ENCODE data around the gene ATOSB. TPM values are rescaled to one million over a fixed set of nuclear protein-coding genes. Genes with fewer than 3 reads are reported as not detected.
A peak's percentile ranks its signal among the peaks of the same experiment; 100 is the strongest.

ATOSB gene
- total and polyA plus RNA-seq, 2 experiments from 2014 or later = 2.3 to 6.1 TPM

- no peak for TF ChIP-seq ETS1 (IDR thresholded peaks at IDR 0.05)
- TF ChIP-seq EZH2phosphoT487 (IDR thresholded peaks at IDR 0.05; ENCODE audit: unreplicated experiment) = no peak
Observed at GRCh38 chr9:35097573-35097972, 18.1 kb downstream of the ATOSB start (continued).

GRCh38 chr9:35096035-35096849 lies 19.4 kb downstream of the ATOSB start, which contains the start of gene PIGO:
PIGO (minus strand) TSS chr9:35096591; CDS start chr9:35095565, 1,026 bp downstream.
- Histone ChIP-seq H3K4me3 (peak within 1 kb of the TSS; percentile 79), H3K4me1 (ENCODE audit: insufficient read depth) (no peaks in the 10 kb centered on the region), H3K79me2 (replicated peaks; ENCODE audit: insufficient read depth) (peaks cover 2% of the 10 kb centered on the region), H3K36me3 (ENCODE audit: insufficient read depth) (peaks cover 3% of the 10 kb centered on the region; the same call in 1 of the 2 replicates), H3K9me2 (ENCODE audit: insufficient read depth) (no peaks in the 10 kb centered on the region), H3K27me3 (ENCODE audit: insufficient read depth) (no peaks in the 10 kb centered on the region), H3F3A (replicated peaks; ENCODE audit: low read depth) (0 out of 2 replicates have a peak, but pooled peaks cover 5% of the 10 kb centered on the region), H2AFZ (peak within 1 kb of the TSS; percentile 86; the same call in 1 of the 2 replicates), H3K4me2 (peak within 1 kb of the TSS; percentile 81), H3K27ac (ENCODE audit: low read depth) (peak within 1 kb of the TSS; percentile 98), H4K20me1 (replicated peaks; ENCODE audit: insufficient read depth) (no peaks in the 10 kb centered on the region)
- peaks cover 32% of the 10 kb centered on the region for H3K36me3 Mint-ChIP-seq (ENCODE audit: low read depth)
- ATAC-seq (peak; percentile 94), DNase-seq (ENCODE audit: low spot score) (peak; percentile 94)
- peaks cover 6% of the 10 kb centered on the region; the same call in 2 of the 3 replicates for H3K4me1 Mint-ChIP-seq
- TF ChIP-seq ZNF462 (CRISPR knock-in tag; IDR thresholded peaks at IDR 0.05) (no peak), ZNF331 (CRISPR knock-in tag; IDR thresholded peaks at IDR 0.05; ENCODE audit: low read depth) (no peak), CTCF (conservative IDR thresholded peaks at IDR 0.05; ENCODE audit: low read depth in 2 of 2) (peak; percentile 57 to 88), ETS1 (IDR thresholded peaks at IDR 0.05) (peak; percentile 47), POLR2AphosphoS5 (IDR thresholded peaks at IDR 0.05; ENCODE audit: low read depth) (peak; percentile 82; the same call in 1 of the 2 replicates), CREB1 (CRISPR knock-in tag; IDR thresholded peaks at IDR 0.05; ENCODE audit: low read depth) (peak; percentile 69)
- H3K27me3 Mint-ChIP-seq (ENCODE audit: insufficient read depth, low read depth, poor library complexity) = peaks cover 16% of the 10 kb centered on the region
- peak within 1 kb of the TSS; percentile 96 for H3K27ac Mint-ChIP-seq
- H3K9me3 Mint-ChIP-seq = no peaks in the 10 kb centered on the region; the same call in 2 of the 3 replicates
- H3K4me3 Mint-ChIP-seq = peak within 1 kb of the TSS; percentile 86

Measured in GM23338 (cell line).